Neural cell (in vitro differentiated cells): ENCODE measurements around the gene PPM1L.

Source experiments
- CTCF ChIP-seq: fragments of 450-650 bp; IDR thresholded peaks from 2 replicates; pipeline ENCODE4 v1.5.1; 2014; ENCODE audit warnings: antibody characterized with exemption, mild to moderate bottlenecking, moderate library complexity; ENCODE audit not compliant: poor library complexity, severe bottlenecking
- POLR2AphosphoS5 ChIP-seq: IDR thresholded peaks from 2 replicates; pipeline ENCODE4 v1.6.1; 2012
- RAD21 ChIP-seq: fragments of 450-650 bp; conservative IDR thresholded peaks from 2 replicates; pipeline ENCODE4 v1.6.1; 2014; ENCODE audit warnings: antibody characterized with exemption, mild to moderate bottlenecking, moderate library complexity
- REST ChIP-seq: IDR thresholded peaks from 2 replicates; pipeline ENCODE4 v1.6.1; 2012; ENCODE audit warnings: borderline replicate concordance

- TF ChIP-seq REST (no peak), CTCF (no peak), POLR2AphosphoS5 (no peak), RAD21 (no peak)
Measured at GRCh38 chr3:161070252-161070930, 314.4 kb downstream of the PPM1L start.
